NCI-H1048 (cell line): ENCODE data around the gene CLDN6.

Source experiments
- DNase-seq: peaks from one replicate; lab custom pipeline; 2025; lab: John Stamatoyannopoulos, UW

CLDN6 gene

DNA sequence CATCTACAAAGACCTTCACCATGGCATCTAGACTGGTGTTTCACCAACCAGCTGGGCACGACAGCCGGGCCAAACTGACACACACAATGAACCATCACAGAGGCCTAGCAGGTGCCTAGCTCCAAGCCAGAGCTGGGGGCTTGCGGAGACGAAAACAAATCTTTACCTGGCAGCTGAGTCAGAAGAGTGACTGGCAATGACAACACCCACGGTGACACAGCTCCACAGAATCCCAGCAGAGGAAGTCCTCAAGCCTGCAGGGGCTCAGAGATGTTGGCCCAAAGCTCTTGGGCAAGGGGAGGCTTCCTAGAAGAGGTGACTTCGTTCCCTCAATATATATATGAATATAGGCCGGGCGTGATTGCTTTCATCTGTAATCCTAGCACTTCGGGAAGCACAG is 33.5 kb upstream of the CLDN6 start:
- DNase-seq = no peak

DNA sequence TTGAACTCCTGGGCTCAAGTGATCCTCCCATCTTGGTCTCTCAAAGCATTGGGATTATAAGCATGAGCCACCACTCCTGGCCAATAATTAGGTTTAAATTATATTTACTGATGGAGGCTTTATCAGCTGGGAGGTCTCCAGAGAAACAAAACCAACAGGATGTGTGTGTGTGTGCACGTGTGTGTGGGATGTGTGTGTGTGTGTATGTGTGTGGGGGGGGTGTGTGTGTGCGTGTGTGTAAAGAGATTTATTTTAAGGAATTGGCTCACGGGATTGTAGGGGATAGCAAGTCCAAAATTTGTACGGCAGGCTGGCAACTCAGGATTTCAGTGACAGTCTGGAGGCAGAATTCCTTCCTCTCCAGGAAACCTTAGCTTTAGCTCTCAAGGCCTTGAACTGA is 33.0 kb upstream of the CLDN6 start:
- DNase-seq = no peak

DNA sequence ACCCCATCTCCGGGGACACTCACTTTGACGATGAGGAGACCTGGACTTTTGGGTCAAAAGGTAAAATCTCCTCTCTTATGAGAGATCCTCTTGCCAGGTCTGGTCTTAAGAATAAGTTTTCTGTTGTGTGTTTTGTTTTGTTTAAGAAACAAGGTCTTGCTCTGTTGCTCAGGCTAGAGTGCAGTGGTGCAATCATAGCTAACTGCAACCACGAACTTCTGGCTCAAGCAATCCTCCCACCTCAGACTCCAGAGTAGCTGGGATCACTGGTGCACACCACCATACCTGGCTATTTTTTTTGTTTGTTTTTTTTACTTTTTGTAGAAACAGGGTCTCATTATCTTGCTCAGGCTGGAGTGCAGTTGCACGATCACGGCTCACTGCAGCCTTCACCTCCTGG is 32.5 kb upstream of the CLDN6 start:
- no peak for DNase-seq

DNA sequence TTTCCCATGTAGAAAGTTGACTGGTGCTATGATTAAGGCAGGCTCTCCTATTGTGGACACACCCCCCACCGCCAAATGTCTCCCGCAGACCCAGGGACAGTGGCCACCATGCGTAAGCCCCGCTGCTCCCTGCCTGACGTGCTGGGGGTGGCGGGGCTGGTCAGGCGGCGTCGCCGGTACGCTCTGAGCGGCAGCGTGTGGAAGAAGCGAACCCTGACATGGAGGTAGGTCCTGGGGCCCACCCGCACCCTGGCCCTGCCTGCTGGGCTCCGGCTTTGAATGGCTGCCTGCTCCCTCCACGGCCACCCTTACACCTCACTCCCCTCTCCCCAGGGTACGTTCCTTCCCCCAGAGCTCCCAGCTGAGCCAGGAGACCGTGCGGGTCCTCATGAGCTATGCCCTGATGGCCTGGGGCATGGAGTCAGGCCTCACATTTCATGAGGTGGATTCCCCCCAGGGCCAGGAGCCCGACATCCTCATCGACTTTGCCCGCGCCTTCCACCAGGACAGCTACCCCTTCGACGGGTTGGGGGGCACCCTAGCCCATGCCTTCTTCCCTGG is 32.0 kb upstream of the CLDN6 start:
- DNase-seq = no peak

DNA sequence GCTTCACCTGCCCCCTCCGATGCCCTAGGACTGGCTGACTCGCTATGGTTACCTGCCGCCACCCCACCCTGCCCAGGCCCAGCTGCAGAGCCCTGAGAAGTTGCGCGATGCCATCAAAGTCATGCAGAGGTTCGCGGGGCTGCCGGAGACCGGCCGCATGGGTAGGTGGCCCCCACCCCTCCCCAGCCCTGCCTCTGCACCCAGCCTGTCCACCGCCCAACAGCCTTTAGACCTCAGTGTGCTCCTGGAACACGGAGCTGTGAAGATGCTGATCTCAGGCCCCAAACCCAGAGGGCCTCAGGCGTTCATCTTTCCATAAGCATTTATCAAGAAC is 29.4 kb upstream of the CLDN6 start:
- DNase-seq = no peak

DNA sequence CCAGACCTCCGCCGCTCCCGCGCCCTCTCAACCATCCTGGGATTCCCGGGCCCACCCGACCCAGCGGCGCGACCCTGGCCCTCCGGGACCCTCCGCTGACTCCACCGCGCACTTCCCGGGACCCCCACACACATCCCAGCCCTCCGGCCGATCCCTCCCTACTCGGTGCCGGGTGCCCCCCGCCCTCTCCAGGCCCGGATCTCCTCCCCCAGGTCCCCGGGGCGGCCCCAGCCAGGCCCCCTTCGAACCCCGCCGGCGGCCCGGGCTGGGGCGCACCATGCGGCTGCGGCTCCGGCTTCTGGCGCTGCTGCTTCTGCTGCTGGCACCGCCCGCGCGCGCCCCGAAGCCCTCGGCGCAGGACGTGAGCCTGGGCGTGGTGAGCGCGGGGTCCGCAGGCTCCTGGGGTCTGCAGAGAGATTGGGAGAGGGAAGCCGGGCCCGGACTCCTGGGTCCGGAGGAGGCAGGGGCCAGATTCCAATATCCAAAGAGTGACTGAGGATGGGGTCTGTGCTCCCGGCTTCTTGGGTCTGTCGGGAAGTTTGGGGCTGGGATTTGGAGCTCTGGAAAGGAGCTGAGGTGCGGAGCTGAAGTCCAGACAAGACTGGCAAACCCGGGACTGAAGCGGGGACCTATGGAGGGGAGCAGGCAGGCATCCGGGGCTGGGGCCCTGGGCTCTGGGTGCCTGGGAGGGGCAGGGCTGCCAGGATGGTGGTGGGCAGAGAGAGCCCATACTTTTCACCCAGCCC is 28.8 kb upstream of the CLDN6 start:
- no peak for DNase-seq

DNA sequence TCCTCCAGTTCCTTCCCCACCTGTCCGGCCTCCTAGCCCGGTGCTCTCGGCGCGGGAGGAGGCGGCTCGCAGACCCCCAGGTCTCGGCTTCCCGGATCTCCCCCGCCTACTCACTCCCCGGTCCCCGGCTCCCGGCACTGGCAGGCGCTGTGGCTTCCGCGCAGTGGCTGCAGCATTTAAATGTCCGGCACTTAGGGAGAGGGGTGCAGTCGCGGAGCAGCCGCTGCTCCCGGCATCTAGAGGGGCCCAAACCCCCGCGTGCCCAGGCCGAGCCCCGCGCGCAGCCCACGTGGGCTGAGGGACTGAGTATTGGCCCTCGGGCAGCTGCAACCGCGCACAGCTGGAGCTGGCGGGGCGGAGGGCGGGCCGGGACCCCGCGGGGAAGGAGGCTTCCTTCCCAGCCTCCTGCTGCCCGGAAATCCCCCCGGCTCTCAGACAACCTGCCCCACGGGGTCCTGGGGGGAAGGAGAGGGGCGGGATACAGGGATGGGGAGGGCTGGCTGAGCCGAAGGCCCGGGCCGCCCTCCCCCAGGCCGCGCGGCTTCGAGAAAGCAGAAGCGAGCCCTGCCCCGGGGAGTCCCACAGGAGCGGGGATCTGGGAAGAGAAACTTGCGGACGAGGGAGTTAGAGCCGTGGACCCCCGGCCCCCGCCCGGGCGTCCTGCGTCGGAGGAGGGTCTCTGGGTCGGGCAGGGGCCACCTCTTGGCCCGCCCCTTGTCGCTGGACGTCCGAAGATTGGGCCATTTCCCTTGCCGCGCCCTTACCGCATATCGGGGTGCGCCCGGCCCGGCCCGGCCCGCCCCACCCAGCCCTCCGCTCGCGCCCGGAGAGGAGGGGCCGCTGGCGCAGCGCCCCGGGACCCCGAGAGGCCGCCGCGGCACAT is 28.0 kb upstream of the CLDN6 start, which contains the start of gene MMP25:
MMP25 (plus strand) TSS at position 804 of the 883 bp plus-strand sequence. CDS start 357 bp downstream, outside the sequence.
- no peak for DNase-seq

DNA sequence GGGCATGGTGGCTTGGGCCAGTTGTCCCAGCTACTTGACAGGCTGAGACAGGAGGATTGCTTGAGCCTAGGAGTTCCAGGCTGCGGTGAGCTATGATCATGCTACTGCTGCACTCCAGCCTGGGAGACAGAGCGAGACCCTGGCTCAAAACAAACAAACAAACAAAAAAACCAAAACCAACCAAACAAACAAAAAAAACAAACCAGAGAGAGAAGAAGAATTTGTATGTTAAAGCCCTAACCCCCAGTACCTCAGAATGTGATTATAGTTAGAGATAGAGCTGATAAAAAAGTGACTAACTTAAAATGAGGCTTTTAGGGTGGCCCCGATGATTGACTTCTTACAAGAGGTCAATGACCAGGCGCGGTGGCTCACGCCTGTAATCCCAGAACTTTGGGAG is 26.7 kb upstream of the CLDN6 start:
- no peak for DNase-seq

DNA sequence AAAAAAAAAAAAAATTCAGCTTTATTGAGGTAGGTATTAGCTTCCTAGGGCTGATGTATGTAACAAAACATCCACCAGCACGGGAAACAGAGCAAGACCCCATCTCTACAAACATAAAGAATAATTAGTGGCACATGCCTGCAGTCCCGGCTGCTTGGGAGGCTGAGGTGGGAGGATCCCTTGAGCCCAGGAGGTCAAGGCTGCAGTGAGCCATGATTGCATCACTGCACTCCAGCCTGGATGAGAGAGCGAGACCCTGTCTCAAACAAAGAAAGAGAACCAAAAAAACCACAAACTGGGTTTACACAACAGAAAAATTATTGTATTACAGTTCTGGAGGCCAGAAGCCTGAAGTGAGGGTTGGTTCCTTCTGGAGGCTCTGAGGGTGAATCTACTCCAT is 24.4 kb upstream of the CLDN6 start:
- DNase-seq = no peak

DNA sequence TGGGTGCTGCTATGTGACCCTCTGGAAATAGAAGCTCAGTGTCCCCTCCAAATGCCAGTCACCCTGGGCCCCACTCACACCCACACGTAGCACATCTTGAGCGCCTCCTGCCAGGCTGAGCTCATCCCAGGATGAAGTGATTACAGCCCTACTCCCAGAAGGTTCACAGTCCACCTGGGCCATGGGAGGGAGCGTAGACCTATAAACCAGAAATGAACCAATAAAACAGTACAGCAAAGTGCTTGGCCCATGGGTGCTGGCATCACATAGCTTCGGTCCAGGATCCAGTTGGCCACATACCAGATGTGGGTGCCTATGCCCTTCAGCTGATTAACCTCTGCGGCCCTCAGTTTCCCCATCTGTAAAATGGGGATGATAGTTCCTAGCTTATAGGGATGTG is 20.9 kb upstream of the CLDN6 start:
- no peak for DNase-seq

DNA sequence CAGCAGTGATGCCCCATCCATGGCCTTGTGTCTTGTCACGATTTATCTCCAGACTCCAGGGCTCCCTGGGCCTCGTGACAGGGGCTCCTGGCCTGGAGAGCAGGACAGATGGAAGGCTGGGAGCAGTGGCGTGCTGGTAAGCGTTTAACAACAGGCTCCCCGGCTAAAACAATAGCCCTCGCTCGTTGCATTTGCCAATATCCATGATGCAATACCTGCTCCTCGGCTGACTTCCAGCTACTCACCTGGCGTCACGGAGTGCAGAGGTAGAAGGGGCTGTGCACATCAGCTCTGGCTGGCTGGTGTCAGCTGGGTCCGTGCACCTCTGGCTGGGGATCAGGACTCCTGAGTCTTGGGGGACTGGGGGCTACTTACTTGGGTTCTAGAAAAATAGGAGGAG is 20.3 kb upstream of the CLDN6 start:
- DNase-seq = no peak

DNA sequence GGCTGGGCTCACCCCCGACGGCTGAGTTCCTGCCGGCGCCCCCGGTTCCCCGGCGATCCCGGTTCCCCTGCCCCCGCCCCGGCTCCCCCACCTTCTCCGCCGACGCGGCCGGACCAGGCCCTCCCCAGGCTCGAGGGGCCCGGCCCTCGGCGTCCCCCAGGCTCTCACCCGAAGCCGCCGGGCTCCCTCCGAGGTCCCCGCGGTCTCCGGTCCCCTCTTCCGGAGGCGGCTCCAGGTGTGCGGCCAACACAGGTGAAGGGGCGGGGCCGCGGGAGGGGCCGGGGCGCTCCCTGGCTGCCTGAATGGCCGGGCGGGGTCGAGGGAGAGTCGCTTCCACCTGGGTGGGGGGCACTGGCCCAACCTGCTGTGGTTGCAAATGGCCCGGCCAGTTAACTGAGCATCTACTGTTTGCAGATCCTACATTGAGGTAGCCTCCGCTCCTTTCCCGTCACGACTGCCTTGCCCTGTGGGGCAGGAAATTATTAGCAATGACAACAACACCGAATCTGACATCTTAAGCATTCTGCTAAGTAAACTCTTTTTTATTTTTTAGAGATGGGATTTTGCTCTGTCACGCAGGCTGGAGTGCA is 18.8 kb upstream of the CLDN6 start, which contains the start of gene BICDL2:
BICDL2 (minus strand) TSS at position 219 of the 590 bp plus-strand sequence. CDS start 1,448 bp downstream, outside the sequence.
- DNase-seq = no peak

DNA sequence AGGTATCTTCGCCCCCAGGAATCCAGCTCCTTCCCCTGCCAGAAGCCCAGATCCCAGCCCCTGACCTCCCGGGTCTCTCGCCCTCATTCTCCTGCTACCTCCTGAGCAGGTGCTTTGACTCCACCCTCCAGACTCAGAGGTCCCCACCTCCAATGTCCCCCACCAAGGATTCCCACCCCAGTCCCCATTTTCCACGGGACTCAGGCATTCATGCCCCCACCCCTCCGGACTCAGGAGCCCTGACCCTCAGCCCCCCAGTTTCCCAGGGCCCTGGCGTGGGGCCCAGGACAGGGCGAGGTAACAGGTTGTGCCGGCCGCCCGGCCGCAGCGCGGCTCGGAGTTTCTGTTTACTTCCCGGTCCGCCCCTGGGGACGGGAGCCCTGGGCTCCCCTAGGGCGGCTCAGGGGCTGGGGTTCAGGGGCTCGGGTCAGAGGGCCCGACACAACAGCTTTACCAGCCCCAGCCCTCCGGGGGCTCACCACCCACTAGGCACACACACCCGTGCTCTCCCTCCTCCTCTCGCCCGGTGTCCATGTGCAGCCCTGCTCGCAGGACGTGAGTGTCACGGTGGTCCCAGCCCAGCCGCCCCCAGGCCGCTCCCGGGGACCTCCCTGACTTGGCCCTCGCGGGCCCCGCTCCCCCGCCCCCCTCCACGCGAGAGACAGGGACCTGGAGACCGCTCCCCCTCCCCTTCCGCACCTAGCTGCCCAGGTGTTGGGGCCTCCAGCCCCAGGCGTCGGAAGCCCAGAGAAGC is 18.2 kb upstream of the CLDN6 start:
- DNase-seq = no peak

DNA sequence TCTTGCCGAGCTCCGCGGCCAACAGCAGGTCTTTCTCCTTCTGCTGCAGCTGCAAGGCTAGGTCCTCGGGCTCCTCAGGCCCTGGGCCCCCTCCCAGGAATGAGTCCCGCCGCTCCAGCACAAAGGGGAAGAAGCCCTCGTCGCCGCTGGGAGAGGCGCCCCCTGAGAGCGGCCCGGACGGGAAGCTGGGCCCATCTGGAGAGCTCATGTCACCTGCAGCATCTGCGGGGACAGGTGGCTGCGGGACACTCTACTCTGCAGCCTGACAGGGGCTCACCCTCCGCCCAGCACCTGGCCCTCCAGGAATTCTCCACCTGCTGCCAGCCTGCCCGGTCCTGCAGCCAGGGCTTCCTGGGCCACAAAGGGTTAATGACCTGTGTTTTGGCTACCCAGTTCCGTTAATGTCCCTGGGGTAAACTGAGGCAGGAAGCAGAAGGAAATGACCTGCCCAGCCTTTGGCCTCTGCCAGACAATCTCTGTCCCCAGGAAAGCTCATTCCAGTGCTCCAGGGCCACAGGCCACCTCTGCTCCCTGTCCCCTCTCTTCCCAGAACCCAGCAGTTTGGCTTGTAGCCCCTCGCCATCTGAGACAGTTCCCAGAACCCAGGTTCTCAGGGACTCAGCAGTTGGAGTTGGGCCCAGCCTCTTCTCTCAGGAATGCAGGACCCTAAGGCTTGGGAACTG is 17.4 kb upstream of the CLDN6 start:
- DNase-seq = no peak

DNA sequence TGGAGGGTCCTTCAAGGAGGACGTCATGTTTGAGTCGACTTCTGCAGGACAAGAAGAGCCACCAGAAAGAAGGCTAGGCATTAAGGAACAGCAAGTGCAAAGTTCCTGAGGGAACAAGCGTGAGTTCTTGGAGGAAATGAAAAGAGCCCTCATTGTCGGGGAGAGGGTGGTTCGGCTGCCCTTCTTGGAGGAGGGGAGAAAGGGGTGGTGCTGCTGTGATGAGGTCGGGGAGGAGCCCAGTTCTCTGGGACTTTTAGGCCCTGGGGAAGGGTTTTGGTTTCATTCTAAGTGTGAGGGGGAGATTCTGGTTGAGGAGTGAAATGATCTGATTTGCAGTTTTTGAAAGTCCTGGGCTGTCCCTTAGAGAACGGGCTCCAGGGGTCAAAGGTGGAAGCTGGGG is 14.6 kb upstream of the CLDN6 start:
- no peak for DNase-seq

DNA sequence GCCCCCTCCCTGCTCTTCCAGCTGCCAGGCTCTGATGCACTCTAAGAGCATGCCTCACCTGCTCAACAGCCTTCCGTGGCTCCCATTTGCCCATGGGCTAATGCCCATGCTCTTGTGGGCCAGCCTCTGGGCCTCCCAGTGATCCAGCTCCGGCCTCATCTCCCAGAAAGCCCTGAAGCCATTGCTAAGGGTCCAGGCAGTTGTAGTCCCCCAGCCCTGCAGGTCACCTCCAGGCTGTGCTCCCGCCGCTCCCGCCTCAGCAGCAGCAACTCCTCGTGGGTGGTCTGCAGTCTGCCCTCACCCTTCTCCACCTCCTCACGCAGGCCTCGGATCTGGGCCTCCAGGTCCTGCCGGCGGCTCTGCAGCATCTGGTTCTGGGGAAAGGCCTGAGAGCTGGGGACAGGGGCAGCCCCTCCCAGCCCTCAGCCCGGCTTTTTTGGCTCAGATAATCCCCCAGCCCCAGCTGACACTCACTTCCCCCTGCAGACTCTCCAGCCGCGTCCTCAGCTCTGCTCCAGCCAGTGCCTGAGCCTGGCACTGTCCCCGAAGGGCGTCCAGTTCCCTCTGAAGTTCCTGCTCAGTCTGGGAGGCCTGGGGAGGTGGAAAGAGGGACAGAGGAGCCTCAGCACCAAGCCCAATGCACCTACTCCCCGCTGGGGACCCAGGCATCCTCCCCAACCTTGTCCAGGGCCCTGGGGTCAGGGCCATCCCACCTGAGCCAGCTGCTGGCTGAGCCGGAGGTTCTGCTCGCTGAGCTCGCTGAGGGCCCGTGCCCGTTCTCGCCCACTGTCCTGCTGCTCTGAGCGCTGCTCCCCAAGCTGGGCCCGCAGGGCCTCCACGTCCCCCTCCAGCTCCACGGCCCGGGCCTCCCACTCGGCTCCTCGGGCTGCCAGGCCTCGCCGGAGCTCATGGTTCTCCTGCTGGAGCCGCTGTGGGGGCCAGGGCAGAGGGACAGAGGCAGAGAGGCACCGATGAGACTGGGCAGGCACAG is 12.5 kb upstream of the CLDN6 start:
- DNase-seq = no peak

DNA sequence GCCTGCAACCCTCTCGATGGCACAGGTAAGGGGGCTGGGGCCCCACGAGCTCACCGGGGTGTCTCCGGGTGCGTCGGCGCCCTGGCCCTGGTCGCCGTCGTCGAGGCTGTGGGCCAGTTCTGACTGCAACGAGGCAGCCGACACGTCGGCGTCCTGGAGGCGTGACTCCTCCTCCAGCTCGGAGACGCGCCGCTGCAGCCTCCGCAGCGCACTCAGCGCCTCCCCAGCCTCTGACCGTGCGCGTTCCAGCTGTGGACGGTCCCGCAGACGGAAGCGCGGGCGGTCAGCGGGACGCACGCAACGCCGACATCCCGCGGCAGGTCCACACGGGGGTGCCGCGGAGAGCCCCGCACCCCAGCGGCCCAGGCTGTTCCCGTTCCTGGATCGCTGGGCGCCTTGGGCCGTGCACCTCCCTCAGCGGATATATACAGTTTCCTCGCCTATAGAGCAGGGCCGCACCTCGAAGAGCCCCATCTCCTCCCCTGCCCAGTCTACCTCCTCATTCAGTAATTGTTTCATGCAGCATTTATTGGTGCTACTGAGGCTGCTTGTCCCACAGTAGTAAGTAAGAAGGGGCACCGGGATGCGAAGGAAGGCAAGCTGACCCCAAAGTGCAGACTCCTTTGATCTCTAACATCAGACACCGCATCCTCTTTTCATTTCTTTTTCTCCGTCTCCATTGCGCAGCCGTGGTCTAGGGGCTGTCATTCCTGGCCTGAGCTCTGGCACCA is 11.7 kb upstream of the CLDN6 start:
- no peak for DNase-seq

DNA sequence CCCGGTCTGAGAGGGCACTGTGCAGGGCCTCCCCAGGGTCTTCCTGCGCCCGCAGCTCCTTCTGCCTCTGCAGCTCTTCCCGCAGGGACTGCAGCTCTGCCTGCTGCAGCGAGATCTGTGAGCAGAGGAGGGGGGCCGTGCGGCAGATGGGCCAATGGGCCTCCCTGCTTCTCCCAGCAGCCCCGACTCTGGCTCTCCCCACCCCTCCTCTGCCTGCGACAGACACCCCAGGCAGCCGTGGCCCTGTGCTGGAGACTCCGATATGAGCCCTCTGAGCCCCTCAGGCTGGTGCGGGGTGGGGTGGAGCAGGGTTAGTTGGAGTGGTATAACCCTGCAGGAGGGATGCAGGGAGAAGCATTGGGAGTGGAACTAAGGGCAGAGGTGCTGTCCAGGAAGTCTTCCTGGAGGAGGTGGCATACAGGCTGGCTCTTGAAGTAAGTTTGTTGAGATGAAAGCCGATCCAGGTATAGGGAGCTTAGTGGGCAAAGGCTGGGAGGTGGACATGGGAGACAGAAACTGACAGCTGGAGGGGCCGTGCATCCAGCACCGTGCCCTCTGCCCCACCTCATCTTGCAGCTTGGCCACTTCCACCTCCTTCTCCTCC is 10.8 kb upstream of the CLDN6 start:
- no peak for DNase-seq
